ENCODE data around the gene UTRN. TPM values are rescaled to one million over a fixed set of nuclear protein-coding genes. Genes with fewer than 3 reads are reported as not detected.

Gene UTRN
- polyA plus RNA-seq, 1 donor (not counting 4 experiments of a cell fraction or from before 2014, with no cell fraction given), result 23.7 TPM

DNA sequence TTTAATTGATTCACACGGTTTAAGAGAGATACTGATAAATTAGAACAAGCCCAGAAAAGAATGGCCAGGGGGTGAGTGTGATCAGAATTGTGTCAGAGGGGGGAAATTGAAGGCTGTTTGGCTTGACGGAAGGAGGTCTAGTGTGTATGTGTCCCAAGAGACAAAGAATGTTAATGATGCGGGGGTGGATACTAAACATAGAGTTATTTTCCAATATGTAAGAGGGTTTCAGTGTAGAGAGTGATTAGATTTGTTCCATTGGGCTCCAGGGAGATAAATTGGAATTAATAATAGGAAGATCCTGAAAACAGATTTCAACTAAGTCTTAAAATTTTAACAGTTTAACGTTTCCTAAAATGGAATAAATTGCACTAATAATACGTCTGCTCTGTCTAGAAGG, 38.1 kb upstream of the UTRN start:
- DNase-seq (ENCODE audit: low read depth, low spot score) (no peak), FAIRE-seq (no peak)
- Histone ChIP-seq H2AFZ (ENCODE audit: control insufficient read depth, low read length) (no peak overlapping the region), H3K9me1 (ENCODE audit: control insufficient read depth, extremely low read depth, insufficient read depth, low read length) (no peaks in the 10 kb centered on the region), H3K9me3 (ENCODE audit: control insufficient read depth, low read depth, low read length) (peaks cover 3% of the 10 kb centered on the region), H3K4me2 (ENCODE audit: control insufficient read depth, extremely low read depth, insufficient read depth, low read depth, low read length) (no peak overlapping the region), H3K9ac (ENCODE audit: control insufficient read depth, extremely low read depth, insufficient read depth, low read length) (no peak overlapping the region), H3K27me3 (ENCODE audit: control insufficient read depth, extremely low read depth, insufficient read depth, low read length) (no peaks in the 10 kb centered on the region), H3K36me3 (ENCODE audit: control insufficient read depth in 2 of 2, extremely low read depth in 1 of 2, insufficient read depth in 2 of 2, low read length in 2 of 2) (no peaks in the 10 kb centered on the region), H3K4me1 (ENCODE audit: control insufficient read depth, extremely low read depth, insufficient read depth, low read length) (no peaks in the 10 kb centered on the region), H4K20me1 (ENCODE audit: control insufficient read depth, extremely low read depth, insufficient read depth, low read length) (no peaks in the 10 kb centered on the region), H3K79me2 (ENCODE audit: control insufficient read depth, insufficient read depth, low read length) (no peaks in the 10 kb centered on the region), H3K4me3 (ENCODE audit: control insufficient read depth in 2 of 3, extremely low read depth in 1 of 3, insufficient read depth in 2 of 3, low read depth in 1 of 3, low read length in 3 of 3) (no peak overlapping the region), H3K27ac (ENCODE audit: control insufficient read depth, insufficient read depth, low read length) (no peak overlapping the region)
- dilution Hi-C loops (cut with MboI; ENCODE audit: extremely low pct_ligation_motif_present, low sequenced_read_pairs), result no loop called here
- TF ChIP-seq EZH2 (IDR thresholded peaks at IDR 0.05; ENCODE audit: low read length), result no peak
- TF ChIP-seq, protein P1, sequence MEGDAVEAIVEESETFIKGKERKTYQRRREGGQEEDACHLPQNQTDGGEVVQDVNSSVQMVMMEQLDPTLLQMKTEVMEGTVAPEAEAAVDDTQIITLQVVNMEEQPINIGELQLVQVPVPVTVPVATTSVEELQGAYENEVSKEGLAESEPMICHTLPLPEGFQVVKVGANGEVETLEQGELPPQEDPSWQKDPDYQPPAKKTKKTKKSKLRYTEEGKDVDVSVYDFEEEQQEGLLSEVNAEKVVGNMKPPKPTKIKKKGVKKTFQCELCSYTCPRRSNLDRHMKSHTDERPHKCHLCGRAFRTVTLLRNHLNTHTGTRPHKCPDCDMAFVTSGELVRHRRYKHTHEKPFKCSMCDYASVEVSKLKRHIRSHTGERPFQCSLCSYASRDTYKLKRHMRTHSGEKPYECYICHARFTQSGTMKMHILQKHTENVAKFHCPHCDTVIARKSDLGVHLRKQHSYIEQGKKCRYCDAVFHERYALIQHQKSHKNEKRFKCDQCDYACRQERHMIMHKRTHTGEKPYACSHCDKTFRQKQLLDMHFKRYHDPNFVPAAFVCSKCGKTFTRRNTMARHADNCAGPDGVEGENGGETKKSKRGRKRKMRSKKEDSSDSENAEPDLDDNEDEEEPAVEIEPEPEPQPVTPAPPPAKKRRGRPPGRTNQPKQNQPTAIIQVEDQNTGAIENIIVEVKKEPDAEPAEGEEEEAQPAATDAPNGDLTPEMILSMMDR (optimal IDR thresholded peaks at IDR 0.05 in 1 of 3, IDR thresholded peaks at IDR 0.05 in 1 of 3, conservative IDR thresholded peaks at IDR 0.05 in 1 of 3; ENCODE audit: extremely low read depth in 1 of 3, insufficient read depth in 2 of 3, low read length in 3 of 3), result no peak

DNA sequence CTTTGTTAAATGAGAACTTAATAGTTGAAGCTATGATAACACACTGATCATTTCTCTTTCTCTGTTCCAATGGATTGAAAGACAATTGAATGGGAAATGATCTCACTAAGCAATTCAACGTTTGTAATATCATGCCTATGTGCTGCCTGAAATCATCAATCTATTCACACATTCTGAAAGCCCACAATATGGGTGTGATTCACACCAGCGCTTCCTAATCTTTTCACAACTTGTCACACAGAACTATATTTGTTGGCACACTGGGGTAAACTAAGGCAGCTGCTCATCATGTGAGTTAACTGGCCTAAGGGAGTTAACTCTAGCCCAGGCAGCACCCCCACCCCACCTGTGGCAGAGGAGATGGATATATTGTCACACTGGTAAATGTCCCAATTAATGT, 37.1 kb upstream of the UTRN start:
- Histone ChIP-seq H2AFZ (ENCODE audit: control insufficient read depth, low read length) (no peak overlapping the region), H3K9me1 (ENCODE audit: control insufficient read depth, extremely low read depth, insufficient read depth, low read length) (no peaks in the 10 kb centered on the region), H3K79me2 (ENCODE audit: control insufficient read depth, insufficient read depth, low read length) (no peaks in the 10 kb centered on the region), H3K36me3 (ENCODE audit: control insufficient read depth in 2 of 2, extremely low read depth in 1 of 2, insufficient read depth in 2 of 2, low read length in 2 of 2) (no peaks in the 10 kb centered on the region), H3K27me3 (ENCODE audit: control insufficient read depth, extremely low read depth, insufficient read depth, low read length) (no peaks in the 10 kb centered on the region), H3K9ac (ENCODE audit: control insufficient read depth, extremely low read depth, insufficient read depth, low read length) (no peak overlapping the region), H3K27ac (ENCODE audit: control insufficient read depth, insufficient read depth, low read length) (no peak overlapping the region), H3K4me3 (ENCODE audit: control insufficient read depth in 2 of 3, extremely low read depth in 1 of 3, insufficient read depth in 2 of 3, low read depth in 1 of 3, low read length in 3 of 3) (no peak overlapping the region), H3K4me2 (ENCODE audit: control insufficient read depth, extremely low read depth, insufficient read depth, low read depth, low read length) (no peak overlapping the region), H4K20me1 (ENCODE audit: control insufficient read depth, extremely low read depth, insufficient read depth, low read length) (no peaks in the 10 kb centered on the region), H3K9me3 (ENCODE audit: control insufficient read depth, low read depth, low read length) (peaks cover 3% of the 10 kb centered on the region), H3K4me1 (ENCODE audit: control insufficient read depth, extremely low read depth, insufficient read depth, low read length) (no peaks in the 10 kb centered on the region)
- TF ChIP-seq, protein P1 (optimal IDR thresholded peaks at IDR 0.05 in 1 of 3, IDR thresholded peaks at IDR 0.05 in 1 of 3, conservative IDR thresholded peaks at IDR 0.05 in 1 of 3; ENCODE audit: extremely low read depth in 1 of 3, insufficient read depth in 2 of 3, low read length in 3 of 3), result no peak
- no peak for TF ChIP-seq EZH2 (IDR thresholded peaks at IDR 0.05; ENCODE audit: low read length)
- dilution Hi-C loops (cut with MboI; ENCODE audit: extremely low pct_ligation_motif_present, low sequenced_read_pairs), result no loop called here
- FAIRE-seq, result no peak
- DNase-seq (ENCODE audit: low read depth, low spot score), result no peak
